DND-41 (cell line): ENCODE results near the gene RDH12.

ENCODE experiments used
- ATAC-seq: fragments of 200-7000 bp; cut with Tn5 transposase; 3 replicates; pipeline ENCODE4 v1.9.1; 2021; ENCODE audit warnings: low read depth; ENCODE audit not compliant: insufficient read depth
- DNase-seq: peaks from one replicate; pipeline ENCODE4 v3.0.0-alpha.2; 2020
- H2AFZ ChIP-seq: 2 replicates; pipeline ENCODE4 v1.6.0; 2012; ENCODE audit warnings: low read depth, low read length
- H3K27ac ChIP-seq: 2 replicates; pipeline ENCODE4 v1.5.1; 2012; ENCODE audit warnings: low read length, inconsistent platforms
- H3K27me3 ChIP-seq: fragments of 200-600 bp; sonication (generic); 2 replicates; pipeline ENCODE4 v1.6.0; 2012; ENCODE audit warnings: low read length, mild to moderate bottlenecking, inconsistent platforms; ENCODE audit not compliant: insufficient read depth, poor library complexity
- H3K36me3 ChIP-seq: 2 replicates; pipeline ENCODE4 v1.5.1; 2012; ENCODE audit warnings: low read length, inconsistent platforms; ENCODE audit not compliant: insufficient read depth
- H3K4me1 ChIP-seq: 2 replicates; pipeline ENCODE4 v1.5.1; 2012; ENCODE audit warnings: mild to moderate bottlenecking, low read length; ENCODE audit not compliant: insufficient read depth
- H3K4me2 ChIP-seq: 2 replicates; pipeline ENCODE4 v1.6.0; 2012; ENCODE audit warnings: mild to moderate bottlenecking, moderate library complexity, low read length, inconsistent platforms; ENCODE audit not compliant: insufficient read depth
- H3K4me3 ChIP-seq, 2 experiments: fragments of 200-600 bp in 1 of 2; shearing (Covaris generic) in 1 of 2; 2 replicates each; pipeline ENCODE4 v1.5.1; 2012 to 2016; ENCODE audit warnings: inconsistent platforms in 2 of 2, low read length in 2 of 2, mild to moderate bottlenecking in 2 of 2, low read depth in 1 of 2, moderate library complexity in 1 of 2
- H3K79me2 ChIP-seq: 2 replicates; pipeline ENCODE4 v1.6.0; 2012; ENCODE audit warnings: low read length, inconsistent platforms; ENCODE audit not compliant: insufficient read depth
- H3K9ac ChIP-seq: 2 replicates; pipeline ENCODE4 v1.6.0; 2012; ENCODE audit warnings: low read depth, mild to moderate bottlenecking, inconsistent platforms, low read length, moderate library complexity
- H3K9me3 ChIP-seq: 2 replicates; pipeline ENCODE4 v1.5.1; 2012; ENCODE audit warnings: low read length, moderate library complexity, mild to moderate bottlenecking, inconsistent platforms; ENCODE audit not compliant: insufficient read depth, severe bottlenecking
- H4K20me1 ChIP-seq: 2 replicates; pipeline ENCODE4 v1.6.0; 2012; ENCODE audit warnings: low read length; ENCODE audit not compliant: insufficient read depth
- EZH2 ChIP-seq: IDR thresholded peaks from 3 replicates; pipeline ENCODE4 v1.6.1; 2012; ENCODE audit warnings: borderline replicate concordance, low read depth, mild to moderate bottlenecking, moderate library complexity, low read length, inconsistent platforms; ENCODE audit not compliant: severe bottlenecking
- TF ChIP-seq, protein P1 (sequence below): IDR thresholded peaks from 2 replicates; pipeline ENCODE4 v1.5.1; 2012; ENCODE audit warnings: borderline replicate concordance, low read length, moderate library complexity, mild to moderate bottlenecking; ENCODE audit not compliant: poor library complexity, severe bottlenecking; ENCODE audit errors: extremely low read depth

The RDH12 gene

GRCh38 chr14:67763158-67763822, 61.6 kb downstream of the RDH12 start:
- no peak overlapping the region for H2AFZ ChIP-seq
- no peak overlapping the region for H3K4me3 ChIP-seq
- no peaks in the 10 kb centered on the region for H3K4me1 ChIP-seq
- no peak for ATAC-seq
- H3K79me2 ChIP-seq, result no peaks in the 10 kb centered on the region
- H3K36me3 ChIP-seq, result peaks cover 68% of the 10 kb centered on the region
- no peaks in the 10 kb centered on the region for H4K20me1 ChIP-seq
- no peaks in the 10 kb centered on the region for H3K9me3 ChIP-seq
- DNase-seq, result no peak
- no peaks in the 10 kb centered on the region for H3K27me3 ChIP-seq
- no peak overlapping the region for H3K4me2 ChIP-seq
- TF ChIP-seq, protein P1, sequence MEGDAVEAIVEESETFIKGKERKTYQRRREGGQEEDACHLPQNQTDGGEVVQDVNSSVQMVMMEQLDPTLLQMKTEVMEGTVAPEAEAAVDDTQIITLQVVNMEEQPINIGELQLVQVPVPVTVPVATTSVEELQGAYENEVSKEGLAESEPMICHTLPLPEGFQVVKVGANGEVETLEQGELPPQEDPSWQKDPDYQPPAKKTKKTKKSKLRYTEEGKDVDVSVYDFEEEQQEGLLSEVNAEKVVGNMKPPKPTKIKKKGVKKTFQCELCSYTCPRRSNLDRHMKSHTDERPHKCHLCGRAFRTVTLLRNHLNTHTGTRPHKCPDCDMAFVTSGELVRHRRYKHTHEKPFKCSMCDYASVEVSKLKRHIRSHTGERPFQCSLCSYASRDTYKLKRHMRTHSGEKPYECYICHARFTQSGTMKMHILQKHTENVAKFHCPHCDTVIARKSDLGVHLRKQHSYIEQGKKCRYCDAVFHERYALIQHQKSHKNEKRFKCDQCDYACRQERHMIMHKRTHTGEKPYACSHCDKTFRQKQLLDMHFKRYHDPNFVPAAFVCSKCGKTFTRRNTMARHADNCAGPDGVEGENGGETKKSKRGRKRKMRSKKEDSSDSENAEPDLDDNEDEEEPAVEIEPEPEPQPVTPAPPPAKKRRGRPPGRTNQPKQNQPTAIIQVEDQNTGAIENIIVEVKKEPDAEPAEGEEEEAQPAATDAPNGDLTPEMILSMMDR, result no peak
- no peak for TF ChIP-seq EZH2
- no peak overlapping the region for H3K9ac ChIP-seq
- no peak overlapping the region for H3K27ac ChIP-seq

GRCh38 chr14:67764496-67764895, 62.8 kb downstream of the RDH12 start:
- Histone ChIP-seq H3K79me2 (no peaks in the 10 kb centered on the region), H3K9ac (no peak overlapping the region), H3K4me2 (no peak overlapping the region), H3K36me3 (peaks cover 79% of the 10 kb centered on the region), H4K20me1 (no peaks in the 10 kb centered on the region), H3K4me3 (no peak overlapping the region), H2AFZ (no peak overlapping the region), H3K9me3 (no peaks in the 10 kb centered on the region), H3K27ac (no peak overlapping the region), H3K27me3 (no peaks in the 10 kb centered on the region), H3K4me1 (no peaks in the 10 kb centered on the region)
- no peak for ATAC-seq
- DNase-seq, result no peak
- TF ChIP-seq EZH2, result no peak
- TF ChIP-seq, protein P1, result no peak

GRCh38 chr14:67765192-67765834, 63.6 kb downstream of the RDH12 start:
- no peak overlapping the region for H3K4me3 ChIP-seq
- H3K79me2 ChIP-seq, result no peaks in the 10 kb centered on the region
- DNase-seq, result no peak
- H3K27me3 ChIP-seq, result no peaks in the 10 kb centered on the region
- H3K36me3 ChIP-seq, result peaks cover 77% of the 10 kb centered on the region
- H3K4me1 ChIP-seq, result no peaks in the 10 kb centered on the region
- no peak overlapping the region for H3K27ac ChIP-seq
- no peak for TF ChIP-seq EZH2
- TF ChIP-seq, protein P1, result no peak
- ATAC-seq, result no peak
- H4K20me1 ChIP-seq, result no peaks in the 10 kb centered on the region
- H2AFZ ChIP-seq, result no peak overlapping the region
- no peaks in the 10 kb centered on the region for H3K9me3 ChIP-seq
- H3K4me2 ChIP-seq, result no peak overlapping the region
- H3K9ac ChIP-seq, result no peak overlapping the region
